ENCODE data around the gene PET100. TPM values are rescaled to one million over a fixed set of nuclear protein-coding genes. Genes with fewer than 3 reads are reported as not detected.
A peak's percentile ranks its signal among the peaks of the same experiment; 100 is the strongest.

The PET100 gene
- total RNA-seq, 1 donor from 2014 or later = 93.2 TPM

GRCh38 chr19:7669641-7670040 is 40.0 kb downstream of the PET100 start:
- no peak for ATAC-seq
- Histone ChIP-seq H3K4me1 (no peaks in the 10 kb centered on the region), H3K9me3 (no peaks in the 10 kb centered on the region), H3K4me3 (no peak overlapping the region), H3K36me3 (no peaks in the 10 kb centered on the region), H3K27me3 (peaks cover 22% of the 10 kb centered on the region), H3K27ac (no peak overlapping the region)
- intact Hi-C loops (cut with DNase I) = no loop called here
- TF ChIP-seq CTCF (IDR thresholded peaks at IDR 0.05) = no peak
- no peak for DNase-seq

- H3K27me3 ChIP-seq = peaks cover 22% of the 10 kb centered on the region
- no peaks in the 10 kb centered on the region for H3K9me3 ChIP-seq
- intact Hi-C loops (cut with DNase I) = no loop called here
- ATAC-seq (peak; percentile 81), DNase-seq (peak; percentile 84)
- H3K4me1 ChIP-seq = no peaks in the 10 kb centered on the region
- no peak for TF ChIP-seq CTCF (IDR thresholded peaks at IDR 0.05)
- no peak overlapping the region for H3K27ac ChIP-seq
- H3K36me3 ChIP-seq = no peaks in the 10 kb centered on the region
- no peak overlapping the region for H3K4me3 ChIP-seq
These were observed 40.7 kb downstream of the PET100 start for GRCh38 chr19:7670150-7670783.

GRCh38 chr19:7670790-7671189 is 41.2 kb downstream of the PET100 start:
- no peak overlapping the region for H3K4me3 ChIP-seq
- no peak for TF ChIP-seq CTCF (IDR thresholded peaks at IDR 0.05)

GRCh38 chr19:7672522-7672921 is 42.9 kb downstream of the PET100 start:
- Histone ChIP-seq H3K4me3 (no peak overlapping the region), H3K4me1 (no peaks in the 10 kb centered on the region), H3K27ac (no peak overlapping the region), H3K36me3 (no peaks in the 10 kb centered on the region), H3K27me3 (peaks cover 17% of the 10 kb centered on the region), H3K9me3 (no peaks in the 10 kb centered on the region)
- DNase-seq (no peak), ATAC-seq (no peak)
- intact Hi-C loops (cut with DNase I) = no loop called here
- TF ChIP-seq CTCF (IDR thresholded peaks at IDR 0.05) = no peak

More at GRCh38 chr19:7670790-7671189, 41.2 kb downstream of the PET100 start:
- Histone ChIP-seq H3K9me3 (no peaks in the 10 kb centered on the region), H3K36me3 (no peaks in the 10 kb centered on the region), H3K27me3 (peaks cover 22% of the 10 kb centered on the region), H3K27ac (no peak overlapping the region), H3K4me1 (no peaks in the 10 kb centered on the region)
- no peak for ATAC-seq
- intact Hi-C loops (cut with DNase I) = no loop called here
- DNase-seq = no peak

- Histone ChIP-seq H3K27ac (peak overlapping the region; percentile 42), H3K27me3 (peaks cover 12% of the 10 kb centered on the region), H3K36me3 (no peaks in the 10 kb centered on the region), H3K9me3 (no peaks in the 10 kb centered on the region), H3K4me1 (no peaks in the 10 kb centered on the region), H3K4me3 (no peak overlapping the region)
- TF ChIP-seq CTCF (IDR thresholded peaks at IDR 0.05) = no peak
- DNase-seq = peak; percentile 90
- intact Hi-C loops (cut with DNase I) = no loop called here
- ATAC-seq = peak; percentile 87
These were observed 44.7 kb downstream of the PET100 start for GRCh38 chr19:7674010-7675005.
